Activated CD8-positive, alpha-beta memory T cell treated with anti-CD3 and anti-CD28 coated beads, Interleukin-2, amount 50 U/mL, for 24 hours (primary cell): ENCODE measurements around the gene RETN.

Experiments
- DNase-seq: peaks from one replicate; pipeline ENCODE4 v3.0.0-alpha.2; 2020; ENCODE audit errors: extremely low read depth

The RETN gene

GRCh38 chr19:7681340-7682174 lies 12.7 kb downstream of the RETN start:
- DNase-seq = peak; percentile 64

DNA sequence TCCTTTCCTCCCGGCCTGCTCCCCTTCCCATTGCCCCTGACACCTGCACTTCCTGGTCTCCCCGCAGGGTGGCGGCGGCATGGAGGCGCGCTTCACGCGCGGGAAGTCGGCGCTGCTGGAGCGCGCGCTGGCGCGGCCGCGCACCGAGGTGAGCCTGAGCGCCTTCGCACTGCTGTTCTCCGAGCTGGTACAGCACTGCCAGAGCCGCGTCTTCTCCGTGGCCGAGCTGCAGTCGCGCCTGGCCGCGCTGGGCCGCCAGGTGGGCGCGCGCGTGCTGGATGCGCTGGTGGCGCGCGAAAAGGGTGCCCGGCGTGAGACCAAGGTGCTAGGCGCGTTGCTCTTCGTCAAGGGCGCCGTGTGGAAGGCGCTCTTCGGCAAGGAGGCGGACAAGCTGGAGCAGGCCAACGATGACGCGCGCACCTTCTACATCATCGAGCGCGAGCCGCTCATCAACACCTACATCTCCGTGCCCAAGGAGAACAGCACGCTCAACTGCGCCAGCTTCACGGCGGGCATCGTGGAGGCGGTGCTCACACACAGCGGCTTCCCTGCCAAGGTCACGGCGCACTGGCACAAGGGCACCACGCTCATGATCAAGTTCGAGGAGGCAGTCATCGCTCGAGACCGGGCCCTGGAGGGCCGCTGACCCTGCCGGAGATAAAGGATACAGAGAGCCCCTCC lies 13.5 kb downstream of the RETN start:
- no peak for DNase-seq

DNA sequence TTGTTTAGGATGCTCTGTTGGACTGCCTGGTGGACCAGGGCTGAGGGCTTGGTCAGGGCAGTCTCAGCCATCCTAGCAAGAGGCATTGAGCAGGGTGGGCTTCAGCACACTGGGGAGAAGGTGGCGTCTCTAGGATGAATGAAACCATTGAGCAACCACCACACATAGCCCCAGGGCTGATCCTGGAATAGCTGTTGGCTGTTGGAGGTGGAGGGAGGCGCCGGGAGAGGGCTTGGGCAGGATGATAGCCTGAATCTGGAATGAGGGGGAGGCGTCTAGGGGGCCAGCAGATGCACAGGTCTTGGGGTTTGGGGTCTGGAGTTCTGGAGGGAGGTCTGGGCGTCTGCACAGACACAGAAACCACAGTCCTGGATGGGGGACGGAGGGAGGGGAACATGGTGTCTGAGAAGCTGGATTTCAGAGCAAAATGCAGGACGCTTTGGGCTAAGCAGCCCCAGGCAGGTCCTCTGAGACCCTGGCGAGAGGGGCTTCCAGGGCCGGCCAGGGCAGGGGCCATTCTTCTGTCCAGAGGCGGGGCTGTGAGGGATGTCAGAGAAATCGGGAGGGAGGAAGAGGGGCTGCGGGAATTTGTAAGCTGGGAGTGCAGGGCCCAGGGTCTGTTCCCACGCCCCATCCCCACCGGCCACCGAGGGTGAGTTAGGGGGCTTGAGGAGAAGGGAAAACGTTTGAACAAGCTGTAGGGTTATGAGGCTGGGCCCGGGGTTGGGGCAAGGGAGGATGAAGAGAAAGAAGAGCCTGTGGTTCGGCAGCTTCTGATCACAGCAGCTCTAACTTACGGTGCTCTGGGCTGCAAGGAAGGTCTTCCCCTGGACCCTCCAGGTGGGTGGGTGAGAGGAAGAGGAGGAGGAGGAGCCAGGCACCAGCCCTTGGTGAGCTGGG lies 16.9 kb downstream of the RETN start:
- DNase-seq = no peak

- no peak for DNase-seq
Observed at GRCh38 chr19:7687177-7687576, 18.3 kb downstream of the RETN start.

- DNase-seq = no peak
Observed at GRCh38 chr19:7689165-7689564, 20.3 kb downstream of the RETN start.

GRCh38 chr19:7690779-7691258 lies 22.0 kb downstream of the RETN start:
- DNase-seq = no peak

- DNase-seq = no peak
Observed at GRCh38 chr19:7691497-7691896, 22.6 kb downstream of the RETN start.

- DNase-seq = no peak
Observed at GRCh38 chr19:7692417-7693088, 23.7 kb downstream of the RETN start.

- DNase-seq = no peak
Observed at GRCh38 chr19:7694499-7694898, 25.6 kb downstream of the RETN start.

DNA sequence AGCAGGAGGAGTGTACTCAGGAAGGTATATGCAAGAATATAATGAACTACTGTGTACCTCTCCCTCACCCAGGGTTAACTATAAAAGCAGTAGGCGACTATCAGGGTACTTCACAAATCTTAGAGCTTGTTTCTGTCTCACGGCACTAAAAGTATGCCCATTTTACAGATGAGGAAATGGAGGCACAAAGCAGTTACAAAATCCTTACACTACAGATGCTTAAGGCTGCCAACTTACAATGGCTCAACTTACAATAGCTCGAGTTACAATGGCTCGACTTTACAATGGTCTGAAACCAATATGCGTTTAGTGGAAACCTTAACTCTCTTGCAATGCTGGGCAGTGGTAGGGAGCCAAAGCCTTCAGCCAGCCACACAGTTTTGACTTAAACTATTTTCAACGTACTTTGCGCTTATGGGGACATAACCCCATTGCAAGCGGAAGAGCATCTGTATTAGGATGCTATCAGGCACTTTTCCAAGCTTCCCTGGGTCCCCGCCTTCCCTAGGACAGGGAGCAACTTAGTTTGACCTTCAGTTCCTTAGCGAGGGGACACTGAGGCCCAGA lies 29.0 kb downstream of the RETN start:
- no peak for DNase-seq

DNA sequence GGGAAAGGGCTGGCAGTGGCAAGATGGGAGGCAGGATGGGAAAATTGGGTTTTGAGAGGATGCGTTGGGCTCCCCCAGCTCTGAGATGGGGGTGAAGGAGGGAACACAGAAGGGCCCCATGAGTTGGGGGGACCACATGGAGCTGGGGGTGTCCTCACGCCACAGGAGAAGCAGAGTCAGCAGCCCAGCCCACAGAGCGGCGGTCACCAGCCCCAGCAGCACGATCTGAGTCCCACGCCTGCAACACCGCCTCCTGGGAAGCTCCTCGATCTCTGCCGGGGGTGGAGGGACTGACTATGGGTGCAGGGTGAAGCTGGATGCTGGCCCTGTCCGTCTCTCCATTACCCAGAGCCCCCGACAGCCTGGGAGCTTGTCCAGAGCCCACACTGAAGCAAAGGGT lies 29.7 kb downstream of the RETN start:
- no peak for DNase-seq

- no peak for DNase-seq
Observed at GRCh38 chr19:7699003-7699402, 30.2 kb downstream of the RETN start.

- DNase-seq = no peak
Observed at GRCh38 chr19:7699417-7700401, 30.9 kb downstream of the RETN start.

- no peak for DNase-seq
Observed at GRCh38 chr19:7701049-7701653, 32.3 kb downstream of the RETN start.

DNA sequence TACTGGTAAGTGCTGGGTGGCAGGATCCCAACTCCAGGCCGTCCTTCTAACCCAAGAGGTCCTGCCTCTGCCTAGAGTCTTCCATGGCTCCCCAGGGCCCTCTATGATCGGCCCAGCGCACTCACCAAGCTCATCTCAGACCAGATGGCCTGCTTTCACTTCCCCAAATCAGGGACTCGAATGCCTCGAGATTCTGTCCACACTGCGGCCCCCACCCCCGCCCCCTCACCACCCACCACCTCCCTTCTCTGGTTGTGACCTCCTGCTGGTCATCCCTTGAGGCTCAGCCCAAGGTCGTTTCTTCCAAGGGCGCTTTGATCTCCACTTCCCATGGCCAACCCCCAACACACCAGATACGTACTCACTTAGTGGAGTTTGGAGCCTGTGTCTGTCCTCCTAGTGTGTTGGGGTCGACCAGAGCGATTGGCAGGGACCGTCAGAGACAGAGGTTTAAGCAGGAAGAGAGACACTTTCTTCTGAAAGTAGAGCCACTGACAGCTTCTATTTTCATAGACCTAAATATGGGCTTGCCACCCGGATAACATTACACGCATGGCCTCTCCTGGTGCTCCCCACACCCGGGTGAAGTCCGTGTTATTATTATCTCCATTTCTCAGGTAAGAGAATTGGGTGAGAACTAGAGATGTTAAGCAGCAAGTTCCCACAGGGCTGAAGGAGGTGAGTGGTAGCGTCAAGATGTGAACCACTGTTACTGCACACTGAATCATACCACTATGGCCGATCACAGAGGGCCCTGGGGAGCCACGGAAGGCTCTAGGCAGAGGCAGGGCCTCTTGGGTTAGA lies 33.0 kb downstream of the RETN start, which contains the start of gene FCER2:
Gene FCER2 (minus strand): TSS at position 478 of the 804 bp plus-strand sequence. CDS start 2,371 bp downstream, outside the sequence.
- no peak for DNase-seq

- DNase-seq = no peak
Observed at GRCh38 chr19:7703332-7703731, 34.5 kb downstream of the RETN start.

DNA sequence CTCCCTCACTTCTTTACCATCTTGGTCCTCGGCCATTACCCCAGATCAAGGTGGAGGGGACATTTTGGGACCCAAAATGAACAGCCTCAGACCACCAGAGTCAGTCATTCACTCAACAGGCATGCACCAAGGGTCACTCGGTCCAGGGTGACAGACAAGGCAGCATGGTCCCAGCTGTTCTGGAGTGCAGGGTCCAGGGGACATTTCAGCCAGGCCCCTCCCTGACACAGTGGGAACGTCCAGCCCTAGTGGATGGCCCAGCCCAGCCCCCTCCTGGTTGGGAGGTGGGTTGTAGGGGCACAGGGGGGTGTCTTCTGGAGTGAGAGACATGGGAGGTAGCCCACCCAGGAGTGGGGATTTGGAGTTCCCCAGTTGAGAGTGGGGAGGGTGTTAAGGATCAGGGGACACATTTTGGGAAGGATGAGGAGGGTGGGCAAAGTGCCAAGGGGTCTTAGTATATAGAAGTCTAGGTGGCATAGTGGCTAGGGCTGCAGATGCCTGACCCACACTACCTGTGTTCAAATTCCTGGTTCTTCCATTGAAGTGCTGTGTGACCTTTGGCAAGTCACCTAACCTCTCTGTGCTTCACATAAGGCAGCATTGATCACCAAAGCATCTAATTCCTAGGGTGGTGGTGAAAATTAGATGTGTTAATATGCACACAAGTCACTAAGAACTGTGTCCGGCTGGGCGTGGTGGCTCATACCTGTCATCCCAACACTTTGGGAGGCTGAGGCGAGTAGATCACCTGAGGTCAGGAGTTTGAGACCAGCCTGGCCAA lies 35.6 kb downstream of the RETN start:
- DNase-seq = no peak
